Measurements from ENCODE around the gene WWOX. TPM values are rescaled to one million over a fixed set of nuclear protein-coding genes. Genes with fewer than 3 reads are reported as not detected.

The WWOX gene
- total and polyA plus RNA-seq, 2 experiments from 2014 or later: 22.1 to 123 TPM

DNA sequence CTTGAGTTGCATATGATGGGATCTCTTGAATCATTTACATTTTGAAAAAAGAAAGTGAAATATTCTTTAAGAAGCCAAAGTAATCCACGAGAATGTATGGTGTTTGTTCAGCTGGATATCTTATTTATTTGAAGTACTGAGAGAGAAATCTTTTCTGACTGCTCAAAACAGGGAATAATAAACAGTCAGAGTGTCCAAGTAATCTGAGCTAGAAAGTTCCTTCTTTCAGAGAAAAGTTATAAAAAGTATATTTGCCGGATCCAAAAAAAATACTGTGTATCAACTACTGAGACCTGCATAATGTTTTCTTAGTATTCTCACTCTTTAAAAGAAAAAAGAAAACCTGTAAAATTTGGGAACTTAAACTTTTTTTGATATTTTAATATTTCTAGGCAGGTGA, 350.8 kb downstream of the WWOX start:
- Histone ChIP-seq H3K27ac (no peak overlapping the region), H3K4me3 (no peak overlapping the region), H3K36me3 (no peaks in the 10 kb centered on the region), H3K9me3 (ENCODE audit: low read depth) (no peaks in the 10 kb centered on the region), H3K4me1 (ENCODE audit: low read depth) (no peaks in the 10 kb centered on the region), H3K27me3 (no peaks in the 10 kb centered on the region)
- no peak for DNase-seq (ENCODE audit: low read depth in 1 of 2, low spot score in 1 of 2)
- TF ChIP-seq, protein P1, sequence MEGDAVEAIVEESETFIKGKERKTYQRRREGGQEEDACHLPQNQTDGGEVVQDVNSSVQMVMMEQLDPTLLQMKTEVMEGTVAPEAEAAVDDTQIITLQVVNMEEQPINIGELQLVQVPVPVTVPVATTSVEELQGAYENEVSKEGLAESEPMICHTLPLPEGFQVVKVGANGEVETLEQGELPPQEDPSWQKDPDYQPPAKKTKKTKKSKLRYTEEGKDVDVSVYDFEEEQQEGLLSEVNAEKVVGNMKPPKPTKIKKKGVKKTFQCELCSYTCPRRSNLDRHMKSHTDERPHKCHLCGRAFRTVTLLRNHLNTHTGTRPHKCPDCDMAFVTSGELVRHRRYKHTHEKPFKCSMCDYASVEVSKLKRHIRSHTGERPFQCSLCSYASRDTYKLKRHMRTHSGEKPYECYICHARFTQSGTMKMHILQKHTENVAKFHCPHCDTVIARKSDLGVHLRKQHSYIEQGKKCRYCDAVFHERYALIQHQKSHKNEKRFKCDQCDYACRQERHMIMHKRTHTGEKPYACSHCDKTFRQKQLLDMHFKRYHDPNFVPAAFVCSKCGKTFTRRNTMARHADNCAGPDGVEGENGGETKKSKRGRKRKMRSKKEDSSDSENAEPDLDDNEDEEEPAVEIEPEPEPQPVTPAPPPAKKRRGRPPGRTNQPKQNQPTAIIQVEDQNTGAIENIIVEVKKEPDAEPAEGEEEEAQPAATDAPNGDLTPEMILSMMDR (IDR thresholded peaks at IDR 0.05; ENCODE audit: low read depth, low read length): no peak

DNA sequence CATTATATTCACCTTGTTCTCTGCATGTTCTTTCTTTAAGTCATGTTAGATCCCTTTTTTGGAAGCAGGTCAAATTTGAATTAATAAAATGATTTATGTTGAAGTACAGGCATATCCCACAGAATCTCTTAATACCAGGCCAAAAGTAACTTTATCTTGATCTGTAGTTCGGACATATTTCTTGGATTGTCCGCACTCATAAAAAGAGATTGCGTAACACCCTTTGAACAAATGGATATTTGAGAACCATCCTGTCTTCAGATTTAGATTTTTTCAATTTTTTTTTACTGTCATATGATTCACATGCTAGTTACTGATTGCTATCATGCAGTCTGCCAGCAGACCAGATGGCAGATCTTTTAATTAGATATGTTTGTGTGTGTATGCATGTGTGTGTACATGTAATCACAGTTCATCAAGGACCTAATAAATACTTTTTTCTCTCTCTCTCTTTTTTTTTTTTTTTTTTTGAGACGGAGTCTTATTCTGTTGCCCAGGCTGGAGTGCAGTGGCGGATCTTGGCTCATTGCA, 352.6 kb downstream of the WWOX start:
- TF ChIP-seq, protein P1 (IDR thresholded peaks at IDR 0.05; ENCODE audit: low read depth, low read length): no peak
- Histone ChIP-seq H3K27ac (no peak overlapping the region), H3K4me1 (ENCODE audit: low read depth) (peaks cover 9% of the 10 kb centered on the region), H3K36me3 (no peaks in the 10 kb centered on the region), H3K27me3 (no peaks in the 10 kb centered on the region), H3K4me3 (no peak overlapping the region), H3K9me3 (ENCODE audit: low read depth) (no peaks in the 10 kb centered on the region)
- DNase-seq (ENCODE audit: low read depth in 1 of 2, low spot score in 1 of 2): no peak

DNA sequence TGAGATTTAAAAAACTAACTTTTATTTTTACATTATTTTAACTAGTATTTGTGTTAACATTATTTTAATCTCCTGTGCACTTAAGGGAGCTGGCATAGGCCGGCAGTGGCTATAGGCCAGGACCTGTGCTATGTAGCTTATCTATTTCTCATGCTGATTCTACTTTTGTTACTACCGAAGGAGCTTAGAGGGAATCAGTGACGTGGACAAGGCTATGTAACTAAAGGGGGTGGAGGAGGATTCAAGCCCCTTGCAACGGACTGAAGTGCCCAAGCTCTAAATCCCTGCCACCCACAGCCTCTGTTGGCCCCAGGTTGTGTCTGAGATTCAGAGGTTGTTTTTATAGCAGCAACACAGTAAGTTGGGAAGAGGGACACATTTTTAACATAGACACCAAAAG, 356.4 kb downstream of the WWOX start:
- Histone ChIP-seq H3K27me3 (no peaks in the 10 kb centered on the region), H3K9me3 (ENCODE audit: low read depth) (no peaks in the 10 kb centered on the region), H3K27ac (no peak overlapping the region), H3K4me1 (ENCODE audit: low read depth) (peaks cover 9% of the 10 kb centered on the region), H3K4me3 (no peak overlapping the region), H3K36me3 (no peaks in the 10 kb centered on the region)
- TF ChIP-seq, protein P1 (IDR thresholded peaks at IDR 0.05; ENCODE audit: low read depth, low read length): no peak
- DNase-seq (ENCODE audit: low read depth in 1 of 2, low spot score in 1 of 2): peak in 1 of 2 donors; percentile 42

DNA sequence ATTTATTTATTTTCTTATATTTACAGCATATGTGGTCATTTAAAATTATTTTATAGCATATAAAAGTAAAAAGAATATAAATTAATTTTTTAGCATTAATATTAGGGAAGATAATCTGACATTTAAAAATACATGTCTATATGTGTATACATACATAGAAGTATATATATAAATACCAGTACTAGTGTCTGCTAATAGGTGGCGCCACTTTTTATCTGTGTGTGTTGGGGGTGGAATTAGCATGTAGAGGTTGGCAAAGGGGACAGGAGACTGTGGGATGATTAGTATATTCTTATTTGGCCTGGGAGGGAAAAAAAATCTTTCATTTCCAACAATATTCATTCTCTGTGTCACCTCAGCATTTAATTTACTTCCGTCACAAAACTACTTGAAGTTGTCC, 359.1 kb downstream of the WWOX start:
- Histone ChIP-seq H3K27ac (no peak overlapping the region), H3K4me1 (ENCODE audit: low read depth) (peaks cover 9% of the 10 kb centered on the region), H3K27me3 (no peaks in the 10 kb centered on the region), H3K4me3 (no peak overlapping the region), H3K36me3 (no peaks in the 10 kb centered on the region), H3K9me3 (ENCODE audit: low read depth) (no peaks in the 10 kb centered on the region)
- TF ChIP-seq, protein P1 (IDR thresholded peaks at IDR 0.05; ENCODE audit: low read depth, low read length): no peak
- DNase-seq (ENCODE audit: low read depth in 1 of 2, low spot score in 1 of 2): no peak

DNA sequence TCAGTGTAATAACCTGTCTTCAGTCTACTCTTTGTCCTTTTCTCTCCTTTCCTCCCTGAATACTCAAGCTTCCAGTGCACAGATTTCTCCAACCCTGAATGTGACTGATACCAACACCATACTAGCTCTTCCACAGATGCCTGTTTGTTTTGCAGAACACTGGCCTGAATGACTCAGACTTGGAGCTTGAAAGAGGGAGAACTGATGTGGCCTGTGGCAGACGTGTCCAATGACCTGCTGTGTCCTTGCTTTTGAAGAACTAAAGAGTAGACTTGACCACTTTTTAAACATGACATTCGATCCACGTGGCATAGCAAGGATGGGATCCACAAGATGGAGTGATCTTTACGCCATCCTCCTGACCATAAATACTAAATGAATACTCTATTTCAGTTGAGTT, 361.0 kb downstream of the WWOX start:
- Histone ChIP-seq H3K27me3 (no peaks in the 10 kb centered on the region), H3K36me3 (no peaks in the 10 kb centered on the region)

More for the DNA sequence above, 361.0 kb downstream of the WWOX start:
- Histone ChIP-seq H3K4me1 (ENCODE audit: low read depth) (peaks cover 9% of the 10 kb centered on the region), H3K27ac (no peak overlapping the region), H3K9me3 (ENCODE audit: low read depth) (no peaks in the 10 kb centered on the region), H3K4me3 (no peak overlapping the region)
- no peak for DNase-seq (ENCODE audit: low read depth in 1 of 2, low spot score in 1 of 2)
- TF ChIP-seq, protein P1 (IDR thresholded peaks at IDR 0.05; ENCODE audit: low read depth, low read length): no peak
